UCSD-AML1 (cell line): Measurements from ENCODE around the gene UNC93A.
"Not testable (repeated sequence)": the region's sequence is repeated elsewhere in the genome, so short reads cannot be mapped to it uniquely, and the experiment has no call there.

ENCODE experiments used
- DNase-seq: peaks from one replicate; lab custom pipeline; 2025; ENCODE audit not compliant: unreplicated experiment; lab: John Stamatoyannopoulos, UW

The UNC93A gene

GRCh38 chr6:167338541-167339117 is 47.5 kb downstream of the UNC93A start:
- peak; percentile 19 for DNase-seq

GRCh38 chr6:167341038-167341583 is 50.0 kb downstream of the UNC93A start:
- no peak for DNase-seq

GRCh38 chr6:167341665-167342655 is 50.8 kb downstream of the UNC93A start:
- DNase-seq = no peak

GRCh38 chr6:167342879-167343610 is 51.9 kb downstream of the UNC93A start:
- DNase-seq = no peak

GRCh38 chr6:167345348-167345747 is 54.2 kb downstream of the UNC93A start:
- no peak for DNase-seq

GRCh38 chr6:167345960-167346359 is 54.8 kb downstream of the UNC93A start:
- no peak for DNase-seq

GRCh38 chr6:167347226-167347625 is 56.1 kb downstream of the UNC93A start:
- no peak for DNase-seq

- no peak for DNase-seq
Measured at GRCh38 chr6:167349631-167350274, 58.6 kb downstream of the UNC93A start.

- DNase-seq = no peak
Measured at GRCh38 chr6:167350275-167350696, 59.2 kb downstream of the UNC93A start.

GRCh38 chr6:167350731-167351655 is 59.9 kb downstream of the UNC93A start:
- peak; percentile 63 for DNase-seq

GRCh38 chr6:167351656-167352345 is 60.7 kb downstream of the UNC93A start:
- DNase-seq = no peak

GRCh38 chr6:167356874-167357273 is 65.8 kb downstream of the UNC93A start:
- DNase-seq = no peak

GRCh38 chr6:167358394-167358793 is 67.3 kb downstream of the UNC93A start:
- not testable (repeated sequence) for DNase-seq

- DNase-seq = not testable (repeated sequence)
Measured at GRCh38 chr6:167361170-167361569, 70.1 kb downstream of the UNC93A start.
